Activated T-helper 17 cell treated with anti-CD3 and anti-CD28 coated beads, Interleukin-2, amount 50 U/mL, for 72 hours (primary cell): Measurements from ENCODE around the gene HINFP. TPM values are rescaled to one million over a fixed set of nuclear protein-coding genes. Genes with fewer than 3 reads are reported as not detected.
A peak's percentile ranks its signal among the peaks of the same experiment; 100 is the strongest.

Experiments
- ATAC-seq: fragments of 150-1000 bp; cut with Tn5 transposase; replicated peaks from 2 replicates; pipeline ENCODE4 v1.10.0; 2021; ENCODE audit warnings: mild to moderate bottlenecking, moderate library complexity
- H3K27ac Mint-ChIP-seq: one replicate; pipeline ENCODE4 v1.8.0; 2022; ENCODE audit warnings: mixed read lengths
- H3K27me3 Mint-ChIP-seq: one replicate; pipeline ENCODE4 v1.8.0; 2022; ENCODE audit warnings: mixed read lengths
- H3K36me3 Mint-ChIP-seq: one replicate; pipeline ENCODE4 v1.8.0; 2022; ENCODE audit warnings: low read depth, mild to moderate bottlenecking, mixed read lengths
- H3K4me1 Mint-ChIP-seq: one replicate; pipeline ENCODE4 v1.8.0; 2022; ENCODE audit warnings: mixed read lengths
- H3K4me3 Mint-ChIP-seq: one replicate; pipeline ENCODE4 v1.8.0; 2022; ENCODE audit warnings: mild to moderate bottlenecking, mixed read lengths
- H3K9me3 Mint-ChIP-seq: one replicate; pipeline ENCODE4 v1.8.0; 2022; ENCODE audit warnings: mixed read lengths
- total RNA-seq, 2 donors: library from RNA; stranded (reverse); gene quantifications; one replicate each; pipeline ENCODE4 v1.2.3, GENCODE V29; 2022

HINFP gene
- total RNA-seq, 2 donors from 2014 or later, result 41.6 to 47.5 TPM

DNA sequence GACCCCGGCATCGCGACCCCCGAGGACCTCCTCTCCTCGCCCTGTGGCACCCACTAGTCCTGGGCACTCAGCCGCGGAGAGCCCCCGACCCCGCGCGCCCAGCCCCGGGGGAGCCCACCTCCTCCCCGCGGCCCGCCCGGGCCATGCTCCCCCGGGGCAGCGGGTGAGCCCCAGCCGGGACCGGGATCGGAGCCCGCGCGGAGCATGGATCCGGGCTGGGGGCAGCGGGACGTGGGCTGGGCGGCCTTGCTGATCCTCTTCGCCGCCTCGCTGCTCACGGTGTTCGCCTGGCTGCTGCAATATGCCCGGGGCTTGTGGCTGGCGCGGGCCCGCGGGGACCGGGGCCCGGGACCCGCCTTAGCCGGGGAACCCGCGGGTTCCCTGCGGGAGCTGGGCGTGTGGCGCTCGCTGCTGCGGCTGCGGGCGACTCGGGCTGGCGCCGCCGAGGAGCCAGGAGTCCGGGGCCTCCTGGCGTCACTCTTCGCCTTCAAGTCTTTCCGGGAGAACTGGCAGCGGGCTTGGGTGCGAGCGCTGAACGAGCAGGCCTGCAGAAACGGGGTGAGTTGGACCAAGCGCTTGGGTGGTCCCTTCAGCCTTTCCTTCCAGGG, 13.7 kb upstream of the HINFP start:
- H3K4me1 Mint-ChIP-seq, result peaks cover 14% of the 10 kb centered on the region
- peak overlapping the region; percentile 98 for H3K4me3 Mint-ChIP-seq
- no peaks in the 10 kb centered on the region for H3K9me3 Mint-ChIP-seq
- no peaks in the 10 kb centered on the region for H3K27me3 Mint-ChIP-seq
- peak; percentile 5 for ATAC-seq
- peaks cover 37% of the 10 kb centered on the region for H3K36me3 Mint-ChIP-seq
- H3K27ac Mint-ChIP-seq, result peak overlapping the region; percentile 95

DNA sequence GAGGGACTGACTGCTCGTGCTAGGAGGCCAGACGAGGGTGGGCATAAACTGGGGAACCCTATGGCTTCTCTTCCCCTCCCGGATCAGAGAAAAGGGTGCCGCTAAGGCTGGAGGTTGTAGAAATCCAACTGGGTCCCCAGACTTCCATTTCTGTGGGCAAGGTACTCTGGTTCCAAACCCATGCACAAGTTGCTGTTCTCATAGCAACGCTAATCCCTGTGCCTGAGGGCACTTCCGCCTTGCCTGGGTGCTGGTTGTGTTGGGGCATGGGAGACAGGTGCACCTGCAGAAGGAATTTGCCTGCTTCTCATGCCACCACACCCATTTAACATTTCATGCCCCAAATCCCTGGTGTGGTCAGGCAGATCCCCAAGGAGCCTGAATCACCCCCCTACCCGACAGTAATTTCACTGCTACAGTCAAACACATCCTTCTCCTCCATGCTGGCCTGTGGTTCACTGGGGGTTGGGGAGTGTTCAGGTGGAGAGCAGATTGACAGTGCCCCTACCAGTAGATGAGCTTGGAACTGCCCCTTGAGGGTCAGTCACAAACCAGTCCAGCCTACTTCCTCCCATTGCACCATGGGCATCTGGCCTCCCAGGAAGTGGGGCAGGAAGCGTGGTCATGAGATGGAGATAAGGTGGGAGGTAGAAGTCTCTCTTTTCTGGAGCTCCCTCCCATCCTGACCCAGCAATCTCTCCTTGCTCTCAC, 13.1 kb upstream of the HINFP start:
- H3K4me3 Mint-ChIP-seq, result peak overlapping the region; percentile 98
- no peaks in the 10 kb centered on the region for H3K27me3 Mint-ChIP-seq
- H3K36me3 Mint-ChIP-seq, result peaks cover 44% of the 10 kb centered on the region
- ATAC-seq, result peak; percentile 36
- peak overlapping the region; percentile 95 for H3K27ac Mint-ChIP-seq
- peaks cover 21% of the 10 kb centered on the region for H3K4me1 Mint-ChIP-seq
- H3K9me3 Mint-ChIP-seq, result no peaks in the 10 kb centered on the region

DNA sequence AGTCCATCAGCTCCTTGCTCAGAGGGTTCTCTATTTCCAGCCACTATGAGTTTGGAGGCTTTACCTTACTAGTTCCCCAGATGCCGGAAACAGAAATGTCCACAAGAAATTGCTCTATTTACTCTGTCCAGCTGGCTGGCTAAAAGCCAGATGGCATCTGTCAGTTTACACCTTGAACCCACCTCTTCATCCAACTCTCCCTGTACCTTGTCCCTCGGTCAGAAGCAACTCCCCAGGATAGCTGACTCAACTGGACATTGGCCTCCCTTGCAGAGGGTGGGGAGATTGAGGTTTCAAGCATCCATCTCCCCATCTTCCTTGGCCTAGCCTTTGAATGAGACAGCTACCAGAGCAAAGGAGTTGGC, 12.5 kb upstream of the HINFP start:
- H3K9me3 Mint-ChIP-seq, result no peaks in the 10 kb centered on the region
- peaks cover 22% of the 10 kb centered on the region for H3K4me1 Mint-ChIP-seq
- peaks cover 49% of the 10 kb centered on the region for H3K36me3 Mint-ChIP-seq
- H3K27me3 Mint-ChIP-seq, result no peaks in the 10 kb centered on the region
- H3K4me3 Mint-ChIP-seq, result peak overlapping the region; percentile 98
- H3K27ac Mint-ChIP-seq, result peak overlapping the region; percentile 95
- ATAC-seq, result no peak

DNA sequence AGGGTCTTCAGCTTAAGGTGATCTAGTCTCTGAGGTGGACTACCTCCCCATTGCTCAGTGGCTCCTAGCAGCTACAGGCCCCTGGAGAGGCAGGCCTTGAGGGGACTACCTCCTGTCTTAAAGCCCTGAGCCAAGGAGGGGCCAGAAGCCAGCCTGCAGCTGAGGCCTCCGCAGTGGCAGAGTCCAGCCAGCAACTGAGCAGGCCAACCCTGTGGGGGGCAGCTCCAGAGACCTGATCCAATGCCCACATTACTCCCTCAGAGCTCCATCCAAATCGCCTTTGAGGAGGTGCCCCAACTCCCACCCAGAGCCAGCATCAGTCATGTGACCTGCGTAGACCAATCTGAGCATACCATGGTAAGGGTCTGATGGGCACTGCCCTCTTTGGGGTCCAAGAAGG, 11.5 kb upstream of the HINFP start:
- Mint-ChIP-seq H3K4me3 (peak overlapping the region; percentile 98), H3K9me3 (no peaks in the 10 kb centered on the region), H3K4me1 (peaks cover 22% of the 10 kb centered on the region)

DNA sequence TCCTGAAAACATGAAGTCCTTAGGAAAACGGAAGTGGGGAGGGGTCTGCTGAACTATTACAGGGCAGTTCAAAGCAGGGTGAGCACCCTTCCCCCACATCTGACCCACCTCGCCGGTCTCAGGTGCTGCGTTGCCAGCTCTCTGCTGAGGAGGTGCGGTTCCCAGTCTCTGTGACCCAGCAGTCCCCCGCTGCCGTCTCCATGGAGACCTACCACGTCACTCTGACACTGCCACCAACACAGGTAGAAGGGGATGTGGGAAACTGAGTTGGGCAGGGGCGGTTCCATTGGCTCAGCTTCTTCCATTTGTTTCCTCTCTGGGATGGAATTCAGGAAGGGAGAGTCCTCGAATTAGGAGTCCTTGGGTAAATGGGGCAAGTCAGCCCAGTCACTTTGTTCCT, 10.9 kb upstream of the HINFP start:
- peak overlapping the region; percentile 77 for H3K27ac Mint-ChIP-seq
- no peak for ATAC-seq
- peak overlapping the region; percentile 98 for H3K4me3 Mint-ChIP-seq
- no peaks in the 10 kb centered on the region for H3K27me3 Mint-ChIP-seq
- peaks cover 27% of the 10 kb centered on the region for H3K4me1 Mint-ChIP-seq
- H3K36me3 Mint-ChIP-seq, result peaks cover 65% of the 10 kb centered on the region
- no peaks in the 10 kb centered on the region for H3K9me3 Mint-ChIP-seq

More for the DNA sequence above, 11.5 kb upstream of the HINFP start:
- Mint-ChIP-seq H3K36me3 (peaks cover 59% of the 10 kb centered on the region), H3K27ac (peak overlapping the region; percentile 77), H3K27me3 (no peaks in the 10 kb centered on the region)
- no peak for ATAC-seq

DNA sequence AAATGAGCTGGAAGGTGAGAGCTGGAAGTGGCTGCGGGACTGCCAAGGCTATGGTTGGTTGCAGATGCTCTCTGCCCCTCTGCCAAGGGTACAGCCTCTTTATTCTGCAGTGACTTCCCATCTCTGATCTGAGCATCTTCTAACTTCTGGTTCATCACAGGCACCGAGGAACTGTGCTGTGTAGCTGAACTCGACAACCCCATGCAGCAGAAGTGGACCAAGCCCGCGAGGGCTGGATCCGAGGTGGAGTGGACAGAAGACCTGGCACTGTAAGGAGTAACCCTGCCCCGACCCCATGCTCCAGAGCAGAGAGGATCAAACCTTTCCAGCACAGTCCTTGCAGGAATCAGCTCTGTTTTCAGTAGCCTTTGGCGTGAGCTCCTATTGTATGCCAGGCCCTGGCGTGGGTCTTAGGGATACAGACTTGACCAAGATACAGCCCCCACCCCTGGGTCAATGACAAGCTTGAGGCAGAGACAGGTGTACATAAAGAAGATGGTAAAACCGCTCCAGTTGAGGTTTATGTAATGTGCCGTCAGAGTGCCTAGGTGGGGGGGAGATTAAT, 9.9 kb upstream of the HINFP start:
- H3K4me1 Mint-ChIP-seq, result peaks cover 33% of the 10 kb centered on the region
- H3K9me3 Mint-ChIP-seq, result no peaks in the 10 kb centered on the region
- H3K36me3 Mint-ChIP-seq, result peaks cover 75% of the 10 kb centered on the region
- peak overlapping the region; percentile 63 for H3K27ac Mint-ChIP-seq
- no peaks in the 10 kb centered on the region for H3K27me3 Mint-ChIP-seq
- no peak for ATAC-seq
- no peak overlapping the region for H3K4me3 Mint-ChIP-seq

DNA sequence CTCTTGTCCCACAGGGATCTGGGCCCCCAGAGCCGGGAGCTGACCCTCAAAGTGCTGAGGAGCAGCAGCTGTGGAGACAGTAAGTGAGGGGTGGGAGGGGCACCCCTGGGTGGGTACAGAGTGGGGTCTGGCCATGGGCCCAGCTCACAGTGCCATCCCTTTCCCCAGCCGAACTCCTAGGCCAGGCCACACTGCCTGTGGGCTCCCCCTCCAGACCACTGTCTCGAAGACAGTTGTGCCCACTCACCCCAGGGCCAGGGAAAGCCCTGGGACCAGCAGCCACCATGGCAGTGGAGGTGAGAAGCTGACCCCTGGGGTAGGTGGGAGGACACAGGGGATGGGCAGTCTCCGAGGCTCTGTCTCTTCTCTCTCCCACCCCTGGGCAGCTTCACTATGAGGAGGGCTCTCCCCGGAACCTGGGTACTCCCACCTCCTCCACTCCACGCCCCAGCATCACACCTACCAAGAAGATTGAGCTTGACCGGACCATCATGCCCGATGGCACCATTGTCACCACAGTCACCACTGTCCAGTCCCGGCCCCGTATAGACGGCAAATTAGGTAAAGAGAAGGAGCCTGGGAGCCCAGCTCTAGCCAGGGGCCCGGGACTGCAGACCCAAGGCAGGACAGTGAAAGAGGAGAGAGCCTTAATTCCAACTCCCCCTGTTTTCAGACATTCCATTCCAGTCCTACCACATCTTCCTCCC, 8.9 kb upstream of the HINFP start:
- H3K36me3 Mint-ChIP-seq, result peaks cover 84% of the 10 kb centered on the region

DNA sequence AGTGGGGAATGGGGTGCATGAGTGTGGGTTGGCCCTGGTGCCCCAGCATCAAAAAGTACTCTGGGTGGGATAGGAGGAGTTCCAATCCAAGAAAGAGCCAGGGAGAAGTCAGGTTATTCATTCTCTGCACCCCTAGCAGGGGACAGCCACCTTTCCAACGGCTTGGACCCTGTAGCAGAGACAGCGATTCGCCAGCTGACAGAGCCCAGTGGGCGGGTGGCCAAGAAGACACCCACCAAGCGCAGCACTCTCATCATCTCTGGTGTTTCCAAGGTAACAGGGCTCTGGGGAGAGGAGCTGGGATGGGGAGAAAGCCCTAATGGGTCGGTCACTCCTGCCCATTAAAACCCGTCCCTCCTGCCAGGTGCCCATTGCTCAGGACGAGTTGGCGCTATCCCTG, 7.7 kb upstream of the HINFP start:
- Mint-ChIP-seq H3K27ac (peak overlapping the region; percentile 56), H3K4me1 (peaks cover 30% of the 10 kb centered on the region), H3K27me3 (no peaks in the 10 kb centered on the region), H3K4me3 (no peak overlapping the region), H3K9me3 (no peaks in the 10 kb centered on the region), H3K36me3 (peaks cover 76% of the 10 kb centered on the region)
- no peak for ATAC-seq

More for the DNA sequence above, 8.9 kb upstream of the HINFP start:
- ATAC-seq, result no peak
- H3K4me3 Mint-ChIP-seq, result no peak overlapping the region
- peaks cover 33% of the 10 kb centered on the region for H3K4me1 Mint-ChIP-seq
- no peaks in the 10 kb centered on the region for H3K9me3 Mint-ChIP-seq
- peak overlapping the region; percentile 23 for H3K27ac Mint-ChIP-seq
- no peaks in the 10 kb centered on the region for H3K27me3 Mint-ChIP-seq

DNA sequence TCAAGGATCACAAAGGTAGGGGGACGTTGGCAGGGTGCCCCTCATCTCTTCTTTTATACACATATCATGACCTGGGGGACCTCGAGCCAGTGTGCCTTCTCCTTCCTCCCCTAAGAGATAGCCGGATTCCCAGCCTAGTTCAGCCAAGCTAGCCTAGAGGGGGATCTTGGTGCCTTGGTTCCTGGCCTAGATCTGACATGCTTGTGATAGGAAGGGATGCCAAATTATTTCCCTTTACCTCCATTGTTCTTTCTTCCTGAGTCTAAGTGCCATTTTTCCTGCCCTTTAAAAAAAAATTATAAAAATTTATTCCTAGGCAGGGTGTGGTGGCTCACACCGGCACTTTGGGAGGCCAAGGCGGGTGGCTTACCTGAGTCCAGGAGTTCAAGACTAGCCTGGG, 7.0 kb upstream of the HINFP start:
- Mint-ChIP-seq H3K4me3 (no peak overlapping the region), H3K27ac (peak overlapping the region; percentile 56), H3K27me3 (no peaks in the 10 kb centered on the region), H3K4me1 (peaks cover 23% of the 10 kb centered on the region), H3K9me3 (no peaks in the 10 kb centered on the region), H3K36me3 (peaks cover 71% of the 10 kb centered on the region)
- ATAC-seq, result no peak

DNA sequence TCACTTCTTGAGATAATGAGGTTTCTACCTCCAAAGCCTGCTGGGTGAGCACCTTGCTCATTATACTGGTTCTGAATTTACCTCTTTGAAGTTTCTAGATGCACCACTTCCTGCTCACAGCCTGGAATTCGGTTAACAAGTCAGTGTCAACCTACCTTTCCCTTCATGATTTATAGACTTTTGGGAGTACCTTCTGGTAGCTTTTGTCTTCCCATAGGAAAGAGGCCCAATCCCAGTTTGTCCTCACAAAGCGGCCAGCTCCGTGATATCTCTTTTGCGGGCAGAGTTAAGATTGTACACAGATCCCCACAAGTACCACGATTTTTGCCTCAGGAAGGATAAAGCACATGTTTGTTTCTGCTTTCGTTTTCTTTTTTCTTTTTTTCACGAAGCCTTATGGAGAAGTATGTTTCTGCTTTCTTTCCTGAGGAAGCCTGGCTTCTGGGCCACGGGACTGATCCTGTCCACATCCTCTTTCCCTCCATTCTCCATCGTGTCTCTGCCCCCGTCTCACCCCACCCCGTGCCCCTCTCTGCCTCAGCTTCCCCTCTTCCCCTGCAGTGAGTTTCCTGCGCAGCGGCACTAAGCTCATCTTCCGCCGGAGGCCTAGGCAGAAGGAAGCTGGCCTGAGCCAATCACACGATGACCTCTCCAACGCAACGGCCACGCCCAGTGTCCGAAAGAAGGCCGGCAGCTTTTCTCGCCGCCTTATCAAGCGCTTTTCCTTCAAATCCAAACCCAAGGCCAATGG, 5.7 kb upstream of the HINFP start:
- H3K9me3 Mint-ChIP-seq, result no peaks in the 10 kb centered on the region
- H3K27ac Mint-ChIP-seq, result peak overlapping the region; percentile 86
- H3K36me3 Mint-ChIP-seq, result peaks cover 63% of the 10 kb centered on the region
- peak; percentile 82 for ATAC-seq
- H3K27me3 Mint-ChIP-seq, result no peaks in the 10 kb centered on the region
- H3K4me1 Mint-ChIP-seq, result peaks cover 26% of the 10 kb centered on the region
- H3K4me3 Mint-ChIP-seq, result peak overlapping the region; percentile 78

DNA sequence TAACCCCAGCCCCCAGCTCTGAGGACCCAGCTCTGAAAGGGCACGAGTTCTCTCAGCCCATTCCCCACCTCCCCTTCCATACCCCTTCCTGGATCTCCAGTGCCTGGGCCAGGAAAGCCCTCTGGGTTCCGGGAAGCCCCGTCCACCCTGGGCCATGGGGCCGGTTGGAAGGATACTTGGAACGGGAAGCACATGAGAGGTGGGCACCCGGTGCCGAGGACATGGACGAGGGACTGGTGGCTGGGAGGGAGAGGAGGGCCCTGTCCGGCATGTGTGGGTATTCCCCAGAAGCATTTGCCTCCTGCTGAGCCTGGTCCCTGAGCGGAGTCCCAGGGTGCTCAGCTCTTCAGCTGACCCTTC, 5.2 kb upstream of the HINFP start:
- Mint-ChIP-seq H3K4me1 (peaks cover 28% of the 10 kb centered on the region), H3K27me3 (no peaks in the 10 kb centered on the region), H3K4me3 (peak overlapping the region; percentile 78), H3K36me3 (peaks cover 59% of the 10 kb centered on the region), H3K27ac (peak overlapping the region; percentile 86), H3K9me3 (no peaks in the 10 kb centered on the region)
- ATAC-seq, result no peak

DNA sequence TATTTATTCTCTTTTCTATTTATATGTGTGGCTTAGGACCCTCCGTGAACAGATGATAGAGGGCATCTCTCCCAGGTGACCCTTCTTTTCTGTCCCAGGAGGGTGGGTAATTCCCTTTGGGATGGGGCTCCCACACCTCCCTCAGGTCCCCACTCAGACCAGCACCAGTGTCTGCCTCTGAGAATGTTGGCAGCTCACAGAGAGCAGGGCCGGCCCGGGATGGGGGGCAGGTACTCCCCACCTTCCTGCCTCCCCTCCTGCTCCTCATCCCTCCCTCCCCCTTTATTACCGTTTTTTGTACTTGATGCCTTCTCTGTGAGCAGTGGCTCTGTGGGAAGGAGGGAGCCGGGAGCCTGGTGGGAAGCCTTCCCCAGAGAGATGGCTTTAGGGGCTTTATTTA, 4.8 kb upstream of the HINFP start:
- peak overlapping the region; percentile 86 for H3K27ac Mint-ChIP-seq
- ATAC-seq, result no peak
- H3K27me3 Mint-ChIP-seq, result no peaks in the 10 kb centered on the region
- H3K4me3 Mint-ChIP-seq, result peak overlapping the region; percentile 78
- peaks cover 59% of the 10 kb centered on the region for H3K36me3 Mint-ChIP-seq
- no peaks in the 10 kb centered on the region for H3K9me3 Mint-ChIP-seq
- H3K4me1 Mint-ChIP-seq, result peaks cover 28% of the 10 kb centered on the region

DNA sequence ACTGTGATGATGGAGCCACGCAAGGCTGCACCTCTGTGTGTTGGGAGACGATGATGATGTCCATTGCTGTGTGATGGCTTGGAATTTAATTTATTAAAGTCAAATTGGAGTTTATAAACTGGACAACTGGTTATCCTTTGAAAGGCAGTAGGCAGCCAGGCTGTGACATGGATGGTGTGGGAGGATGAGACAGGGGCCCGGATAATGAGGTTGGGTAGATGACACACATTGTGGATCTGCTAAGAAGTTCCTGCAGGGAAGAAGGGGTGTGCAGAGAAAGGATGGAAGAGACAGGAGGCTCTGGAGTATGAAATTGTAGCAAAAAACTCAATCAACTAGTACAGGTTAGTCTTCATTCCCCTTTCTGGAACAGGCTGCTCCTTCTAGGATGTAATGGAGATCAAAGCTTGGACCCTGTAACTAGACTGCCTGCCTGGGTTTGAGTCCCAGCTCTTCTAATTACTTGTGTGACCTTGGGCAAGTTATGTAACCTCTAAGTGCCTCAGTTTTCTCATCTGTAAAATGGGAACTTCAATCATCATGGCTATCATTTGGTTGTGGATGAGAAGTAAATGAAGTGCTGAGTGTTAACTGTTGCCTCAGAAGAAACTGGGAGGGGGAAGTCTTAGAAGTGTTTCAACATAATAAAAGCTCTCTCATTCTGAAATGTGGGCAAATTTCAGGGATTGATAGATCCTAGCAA, 4.2 kb upstream of the HINFP start:
- peaks cover 30% of the 10 kb centered on the region for H3K4me1 Mint-ChIP-seq

DNA sequence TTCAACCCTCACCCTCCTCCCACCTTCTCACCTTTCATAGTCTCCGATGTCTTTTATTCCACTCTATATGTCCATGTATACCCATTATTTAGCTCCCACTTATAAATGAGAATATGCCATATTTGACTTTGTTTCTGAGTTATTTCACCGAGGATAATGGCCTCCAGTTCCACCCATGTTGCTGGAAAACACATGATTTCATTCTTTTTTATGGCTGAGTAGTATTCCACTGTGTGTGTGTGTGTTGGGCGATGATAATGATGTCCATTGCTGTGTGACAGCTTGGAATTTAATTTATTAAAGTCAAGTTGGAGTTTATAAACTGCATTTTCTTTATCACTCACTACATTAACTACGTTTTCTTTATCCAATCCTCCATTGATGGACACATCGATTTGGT, 3.2 kb upstream of the HINFP start:
- Mint-ChIP-seq H3K4me1 (peaks cover 33% of the 10 kb centered on the region), H3K27me3 (no peaks in the 10 kb centered on the region), H3K4me3 (no peak overlapping the region), H3K27ac (no peak overlapping the region), H3K9me3 (no peaks in the 10 kb centered on the region), H3K36me3 (peaks cover 57% of the 10 kb centered on the region)
- ATAC-seq, result no peak

More for the DNA sequence above, 4.2 kb upstream of the HINFP start:
- H3K4me3 Mint-ChIP-seq, result peak overlapping the region; percentile 78
- no peak for ATAC-seq
- H3K27me3 Mint-ChIP-seq, result no peaks in the 10 kb centered on the region
- no peaks in the 10 kb centered on the region for H3K9me3 Mint-ChIP-seq
- H3K36me3 Mint-ChIP-seq, result peaks cover 56% of the 10 kb centered on the region
- H3K27ac Mint-ChIP-seq, result peak overlapping the region; percentile 86
